ENCODE data around the gene SHCBP1L. TPM values are rescaled to one million over a fixed set of nuclear protein-coding genes. Genes with fewer than 3 reads are reported as not detected.

The SHCBP1L gene
- total RNA-seq, 3 donors from 2014 or later, result 0.80 TPM; not detected in 2

GRCh38 chr1:182884872-182885271 lies 68.1 kb downstream of the SHCBP1L start:
- no peak overlapping the region for H3K27ac ChIP-seq
- intact Hi-C loops (cut with DNase I; ENCODE audit: low total_unique reads), result no loop called here
- DNase-seq (ENCODE audit: low spot score in 2 of 2), result no peak
- no peaks in the 10 kb centered on the region for H3K27me3 ChIP-seq
- no peaks in the 10 kb centered on the region for H3K4me1 ChIP-seq
- no peaks in the 10 kb centered on the region for H3K9me3 ChIP-seq
- H3K36me3 ChIP-seq, result peaks cover 24% of the 10 kb centered on the region
- TF ChIP-seq POLR2A (IDR thresholded peaks at IDR 0.05) (no peak), CTCF (IDR thresholded peaks at IDR 0.05) (no peak), POLR2AphosphoS5 (IDR thresholded peaks at IDR 0.05) (no peak)
- no peak overlapping the region for H3K4me3 ChIP-seq

- no peak for TF ChIP-seq POLR2AphosphoS5 (IDR thresholded peaks at IDR 0.05)
- TF ChIP-seq POLR2A (IDR thresholded peaks at IDR 0.05), result no peak
- no peak for TF ChIP-seq CTCF (IDR thresholded peaks at IDR 0.05)
- H3K27me3 ChIP-seq, result no peaks in the 10 kb centered on the region
- peaks cover 9% of the 10 kb centered on the region for H3K36me3 ChIP-seq
- H3K27ac ChIP-seq, result no peak overlapping the region
- DNase-seq (ENCODE audit: low spot score in 2 of 2), result no peak
- H3K4me3 ChIP-seq, result no peak overlapping the region
- intact Hi-C loops (cut with DNase I; ENCODE audit: low total_unique reads), result no loop called here
- no peaks in the 10 kb centered on the region for H3K4me1 ChIP-seq
- no peaks in the 10 kb centered on the region for H3K9me3 ChIP-seq
Measured at GRCh38 chr1:182877842-182878241, 75.1 kb downstream of the SHCBP1L start.

GRCh38 chr1:182877331-182877730 lies 75.6 kb downstream of the SHCBP1L start:
- H3K27ac ChIP-seq, result no peak overlapping the region
- TF ChIP-seq CTCF (IDR thresholded peaks at IDR 0.05) (no peak), POLR2A (IDR thresholded peaks at IDR 0.05) (no peak), POLR2AphosphoS5 (IDR thresholded peaks at IDR 0.05) (no peak)
- H3K27me3 ChIP-seq, result no peaks in the 10 kb centered on the region
- no peak for DNase-seq (ENCODE audit: low spot score in 2 of 2)
- H3K4me3 ChIP-seq, result no peak overlapping the region
- H3K9me3 ChIP-seq, result no peaks in the 10 kb centered on the region
- intact Hi-C loops (cut with DNase I; ENCODE audit: low total_unique reads), result no loop called here
- peaks cover 9% of the 10 kb centered on the region for H3K36me3 ChIP-seq
- H3K4me1 ChIP-seq, result no peaks in the 10 kb centered on the region

GRCh38 chr1:182875889-182876288 lies 77.1 kb downstream of the SHCBP1L start:
- DNase-seq (ENCODE audit: low spot score in 2 of 2), result no peak
- Histone ChIP-seq H3K4me3 (no peak overlapping the region), H3K27me3 (no peaks in the 10 kb centered on the region), H3K9me3 (no peaks in the 10 kb centered on the region), H3K4me1 (no peaks in the 10 kb centered on the region), H3K27ac (no peak overlapping the region), H3K36me3 (peaks cover 6% of the 10 kb centered on the region)
- intact Hi-C loops (cut with DNase I; ENCODE audit: low total_unique reads), result no loop called here
- TF ChIP-seq POLR2AphosphoS5 (IDR thresholded peaks at IDR 0.05) (no peak), CTCF (IDR thresholded peaks at IDR 0.05) (no peak), POLR2A (IDR thresholded peaks at IDR 0.05) (no peak)

- no peak for DNase-seq (ENCODE audit: low spot score in 2 of 2)
- no peak overlapping the region for H3K27ac ChIP-seq
- H3K9me3 ChIP-seq, result no peaks in the 10 kb centered on the region
- H3K4me1 ChIP-seq, result no peaks in the 10 kb centered on the region
- TF ChIP-seq CTCF (IDR thresholded peaks at IDR 0.05) (no peak), POLR2AphosphoS5 (IDR thresholded peaks at IDR 0.05) (no peak), POLR2A (IDR thresholded peaks at IDR 0.05) (no peak)
- H3K27me3 ChIP-seq, result no peaks in the 10 kb centered on the region
- intact Hi-C loops (cut with DNase I; ENCODE audit: low total_unique reads), result no loop called here
- no peak overlapping the region for H3K4me3 ChIP-seq
- no peaks in the 10 kb centered on the region for H3K36me3 ChIP-seq
Measured at GRCh38 chr1:182872881-182873280, 80.1 kb downstream of the SHCBP1L start.

Data from breast epithelium (tissue), 4 donors.